Germinal center (tissue), 1 donor: ENCODE measurements around the gene TLDC2.
"Not testable (repeated sequence)": the region's sequence is repeated elsewhere in the genome, so short reads cannot be mapped to it uniquely, and the experiment has no call there.

Source experiments
- DNase-seq: peaks from one replicate; pipeline ENCODE4 v3.0.0; 2012; ENCODE audit warnings: mixed read lengths, low spot score

The TLDC2 gene

DNA sequence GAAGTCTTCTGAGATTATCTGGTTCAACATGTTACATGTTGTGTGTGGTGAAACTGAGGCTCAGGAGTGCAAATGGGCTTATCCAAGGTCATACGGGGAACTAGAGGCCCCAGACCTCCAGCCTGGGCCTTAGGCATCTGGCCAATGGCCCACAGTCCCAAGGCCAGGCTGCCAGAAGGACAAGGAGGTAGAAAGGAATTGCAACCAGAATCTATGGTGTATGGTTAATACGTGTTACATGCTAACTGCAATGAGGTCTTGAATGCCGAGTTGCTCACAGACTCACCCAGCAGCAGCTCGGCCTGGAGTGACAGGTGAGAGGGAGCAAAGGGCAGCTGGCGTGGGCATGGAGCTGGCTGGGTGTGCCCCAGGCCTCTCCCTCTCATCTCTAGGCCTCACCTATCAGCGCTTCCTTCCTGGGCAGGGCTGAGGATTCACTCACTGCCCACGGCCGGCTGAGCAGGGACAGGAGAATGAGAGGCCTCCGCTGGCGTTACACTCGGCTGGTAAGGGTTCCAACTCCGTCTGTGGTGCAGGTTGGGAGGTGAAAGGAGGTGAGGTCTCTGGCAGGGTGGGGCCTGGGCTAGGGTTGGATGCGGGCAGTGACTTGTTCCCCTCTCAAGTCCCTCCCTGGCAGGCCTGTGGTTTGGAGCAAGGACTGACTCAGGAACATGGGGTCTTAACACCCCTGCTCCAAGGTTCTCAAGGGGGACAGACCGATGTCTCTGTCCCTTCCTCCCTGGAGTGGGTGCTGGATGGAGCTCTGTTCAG is at the start of gene TLDC2:
TLDC2 (plus strand) TSS at position 437 of the 771 bp plus-strand sequence; CDS start at position 474, 37 bp downstream.
- no peak for DNase-seq

DNA sequence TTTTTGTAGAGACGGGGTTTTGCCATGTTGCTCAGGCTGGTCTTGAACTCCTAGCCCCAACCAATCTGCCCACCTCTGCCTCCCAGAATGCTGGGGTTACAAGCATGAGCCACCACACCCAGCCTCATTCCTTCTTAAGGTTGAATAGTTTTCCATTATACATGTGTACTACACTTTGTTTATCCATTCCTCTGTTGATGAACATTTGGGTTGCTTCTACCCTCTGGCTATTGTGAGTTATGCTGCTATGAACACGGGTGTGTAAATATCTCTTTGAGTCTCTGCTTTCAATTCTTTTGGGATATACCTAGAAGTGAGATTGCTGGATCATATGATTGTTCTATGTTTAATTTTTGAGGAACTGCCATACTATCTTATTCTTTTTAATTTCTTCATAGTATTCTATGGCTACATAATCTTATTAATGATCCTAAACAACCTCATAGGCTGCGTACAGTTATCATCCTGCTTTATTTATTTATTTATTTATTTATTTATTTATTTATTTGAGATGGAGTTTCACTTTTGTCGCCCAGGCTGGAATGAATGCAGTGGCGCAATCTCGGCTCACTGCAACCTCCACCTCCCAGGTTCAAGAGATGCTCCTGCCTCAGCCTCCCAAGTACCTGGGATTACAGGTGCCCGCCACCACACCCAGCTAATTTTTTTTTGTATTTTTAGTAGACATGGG is 49.2 kb upstream of the TLDC2 start:
- no peak for DNase-seq

DNA sequence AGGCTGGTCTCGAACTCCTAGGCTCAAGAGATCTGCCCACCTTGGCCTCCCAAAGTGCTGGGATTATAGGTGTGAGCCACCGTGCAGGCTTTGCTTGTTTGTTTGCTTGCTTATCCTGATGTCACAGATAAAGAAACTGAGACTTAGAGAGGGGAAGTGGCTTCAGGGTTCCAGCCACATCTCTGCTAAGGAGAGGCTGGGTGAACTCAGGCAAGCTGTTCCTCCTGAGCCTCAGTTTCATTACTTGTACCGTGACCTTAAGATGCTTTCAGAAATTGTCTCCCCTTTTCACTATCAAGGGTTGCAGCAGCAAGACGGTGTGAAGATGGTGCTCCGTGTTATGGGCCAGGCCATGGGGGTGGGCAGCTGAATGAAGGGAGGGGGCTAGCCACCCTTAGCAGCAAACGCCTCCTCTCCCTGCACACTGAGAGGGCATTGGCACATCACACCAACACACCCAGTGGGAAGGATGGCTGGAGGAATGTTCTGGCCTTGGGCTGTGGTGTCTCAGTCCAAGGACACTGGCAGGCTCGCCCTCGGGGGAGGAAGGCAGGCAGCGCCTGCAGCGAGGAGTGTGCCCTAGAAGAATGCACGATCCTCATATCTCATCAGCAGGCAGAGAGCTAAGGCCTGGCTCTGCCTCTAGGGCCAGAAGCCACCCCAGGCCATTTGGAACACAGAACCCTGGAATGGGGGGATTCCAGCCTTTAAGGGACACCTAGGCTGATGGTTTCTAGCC is 48.2 kb upstream of the TLDC2 start:
- no peak for DNase-seq

DNA sequence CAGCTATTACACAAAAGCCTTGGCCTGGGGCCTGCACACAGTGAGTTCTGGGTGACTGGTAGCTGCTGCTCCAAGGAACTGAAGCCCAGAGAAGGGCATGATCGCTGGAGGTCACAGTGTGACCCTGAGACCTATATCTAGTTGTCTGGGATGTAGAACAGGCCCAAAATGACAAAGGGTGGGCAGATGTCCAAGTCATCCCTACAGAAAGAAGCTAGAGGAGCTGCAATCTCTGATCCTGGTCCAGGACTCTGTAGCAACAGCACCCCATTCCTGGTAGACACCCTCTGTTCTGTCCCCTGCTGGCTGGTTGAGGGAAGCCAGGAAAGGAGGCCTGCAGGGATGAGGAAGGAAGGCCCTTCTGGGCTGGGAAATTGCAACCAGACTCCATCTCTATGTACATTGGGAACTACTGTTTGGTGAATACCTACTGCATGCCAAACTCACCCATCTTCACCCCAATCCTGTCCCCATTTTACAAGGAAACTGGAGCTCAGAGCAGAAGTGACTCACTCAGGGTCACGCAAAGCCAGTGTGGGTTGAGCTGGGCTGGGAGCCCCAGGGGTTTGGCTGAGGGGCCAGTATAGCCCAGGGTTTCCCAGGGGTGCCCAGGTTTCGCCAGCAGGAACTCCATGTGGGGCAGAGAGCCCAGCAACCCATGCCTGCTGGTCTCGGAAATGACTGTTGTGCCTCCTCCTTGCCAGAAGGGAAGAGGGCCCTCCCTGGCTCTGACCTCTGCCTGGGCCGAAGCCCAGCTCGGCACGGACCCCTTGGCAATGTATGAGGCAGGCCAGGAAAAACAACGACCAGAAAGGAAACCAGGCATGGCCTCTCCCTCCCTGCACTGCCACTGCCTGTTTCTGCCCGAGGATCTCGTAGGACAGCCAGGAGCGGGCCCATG is 44.9 kb upstream of the TLDC2 start:
- DNase-seq = no peak

DNA sequence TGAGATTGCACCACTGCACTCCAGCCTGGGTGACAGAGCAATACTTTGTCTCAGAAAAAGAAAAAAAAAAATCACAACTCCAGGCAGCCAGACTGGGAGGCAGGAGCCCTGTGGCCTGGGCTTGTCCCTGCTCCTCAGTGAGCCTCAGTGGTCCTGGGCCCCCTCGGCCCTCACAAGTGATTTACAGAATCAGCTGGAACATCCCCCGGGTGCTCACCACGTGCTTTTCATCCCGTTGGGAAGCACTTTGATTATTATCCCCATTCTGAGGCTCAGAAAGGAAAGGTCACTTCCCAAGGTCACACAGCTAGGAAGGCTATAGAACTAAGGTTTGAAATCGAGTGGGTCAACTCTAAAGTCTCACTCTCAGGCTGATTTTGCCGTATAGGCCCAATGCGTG is 43.1 kb upstream of the TLDC2 start:
- no peak for DNase-seq

DNA sequence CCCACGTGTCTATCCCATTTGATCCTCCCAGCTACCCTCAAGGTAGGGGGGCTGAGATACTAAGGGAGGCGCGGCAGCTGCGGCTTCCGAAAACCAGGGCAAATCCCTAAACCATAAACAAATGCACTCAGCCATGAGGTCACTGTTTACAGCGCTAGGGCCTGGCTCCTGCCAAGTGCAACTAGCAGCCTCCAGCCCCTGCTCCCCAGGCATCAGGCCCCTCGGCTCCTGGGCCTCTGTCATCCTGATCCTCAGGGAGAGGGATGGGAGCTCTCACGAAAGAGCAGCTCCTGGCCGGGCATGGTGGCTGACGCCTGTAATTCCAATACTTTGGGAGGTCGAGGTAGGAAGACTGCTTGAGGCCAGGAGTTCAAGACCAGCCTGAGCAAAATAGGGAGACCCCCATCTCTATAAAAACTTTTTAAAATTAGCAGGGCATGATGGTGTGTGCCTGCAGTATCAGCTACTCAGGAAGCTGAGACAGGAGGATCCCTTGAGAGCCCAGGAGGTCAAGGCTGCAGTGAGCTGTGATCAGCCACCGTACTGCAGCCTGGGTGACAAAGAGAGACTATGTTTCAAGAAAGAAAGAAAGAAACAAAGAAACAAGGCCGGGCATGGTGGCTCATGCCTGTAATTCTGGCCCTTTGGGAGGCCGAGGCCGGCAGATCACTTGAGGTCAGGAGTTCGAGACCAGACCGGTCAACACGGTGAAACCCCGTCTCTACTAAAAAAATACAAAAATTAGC is 42.5 kb upstream of the TLDC2 start:
- DNase-seq = no peak

DNA sequence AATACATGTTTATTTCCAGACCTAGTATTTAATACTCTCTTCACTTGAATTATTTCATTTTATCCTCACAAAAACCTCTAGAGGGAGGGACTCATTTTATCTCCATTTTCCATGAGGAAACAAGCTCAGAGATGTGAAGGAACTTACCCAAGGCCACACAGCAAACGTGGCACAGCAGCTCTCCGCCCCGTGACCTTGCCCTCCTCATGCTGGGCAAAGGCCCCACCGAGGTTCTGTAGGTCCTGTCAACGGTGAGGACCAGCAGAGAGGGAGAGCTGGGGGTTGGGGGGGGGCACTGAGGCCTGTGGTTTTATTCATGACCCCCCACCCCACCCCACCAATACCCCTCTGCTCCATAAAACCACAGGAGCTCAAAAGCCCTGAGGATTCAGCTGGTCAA is 40.9 kb upstream of the TLDC2 start:
- DNase-seq = no peak

DNA sequence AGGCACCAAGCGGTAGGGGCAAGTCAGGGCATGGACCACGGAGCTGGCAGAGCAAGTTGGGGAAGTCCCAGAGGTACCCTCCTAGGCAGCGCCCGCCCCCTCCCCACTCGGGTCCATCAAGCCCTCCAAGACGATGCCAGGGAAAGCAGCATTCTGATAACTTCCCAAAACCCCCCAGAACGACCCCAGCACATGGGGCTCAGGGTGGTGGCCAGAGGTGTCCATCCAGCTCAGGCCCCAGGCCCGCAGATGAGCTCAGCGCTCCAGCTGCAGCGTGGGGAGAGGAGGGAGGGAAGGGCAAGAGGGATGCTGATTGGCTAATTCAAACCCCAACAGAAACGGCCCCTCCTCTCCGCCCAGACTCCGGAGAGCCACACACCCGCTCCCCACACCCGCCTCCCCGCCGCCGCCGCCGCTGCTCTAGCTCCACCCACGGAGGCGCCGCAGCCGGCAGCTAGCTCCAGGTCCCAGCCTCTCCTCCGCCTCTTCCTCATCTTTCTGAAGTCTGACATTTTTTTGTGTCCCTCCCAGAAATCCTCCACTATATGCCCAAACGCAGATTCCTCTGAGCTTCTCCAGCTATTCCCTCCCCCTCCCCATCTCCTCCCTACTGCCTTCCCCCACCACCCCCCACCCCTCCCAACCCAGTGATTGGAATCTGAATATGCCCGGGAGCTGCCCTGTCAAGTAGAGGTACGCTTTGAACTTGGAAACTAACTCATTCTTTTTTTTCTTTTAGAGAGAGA is 40.3 kb upstream of the TLDC2 start:
- DNase-seq = peak; percentile 96

DNA sequence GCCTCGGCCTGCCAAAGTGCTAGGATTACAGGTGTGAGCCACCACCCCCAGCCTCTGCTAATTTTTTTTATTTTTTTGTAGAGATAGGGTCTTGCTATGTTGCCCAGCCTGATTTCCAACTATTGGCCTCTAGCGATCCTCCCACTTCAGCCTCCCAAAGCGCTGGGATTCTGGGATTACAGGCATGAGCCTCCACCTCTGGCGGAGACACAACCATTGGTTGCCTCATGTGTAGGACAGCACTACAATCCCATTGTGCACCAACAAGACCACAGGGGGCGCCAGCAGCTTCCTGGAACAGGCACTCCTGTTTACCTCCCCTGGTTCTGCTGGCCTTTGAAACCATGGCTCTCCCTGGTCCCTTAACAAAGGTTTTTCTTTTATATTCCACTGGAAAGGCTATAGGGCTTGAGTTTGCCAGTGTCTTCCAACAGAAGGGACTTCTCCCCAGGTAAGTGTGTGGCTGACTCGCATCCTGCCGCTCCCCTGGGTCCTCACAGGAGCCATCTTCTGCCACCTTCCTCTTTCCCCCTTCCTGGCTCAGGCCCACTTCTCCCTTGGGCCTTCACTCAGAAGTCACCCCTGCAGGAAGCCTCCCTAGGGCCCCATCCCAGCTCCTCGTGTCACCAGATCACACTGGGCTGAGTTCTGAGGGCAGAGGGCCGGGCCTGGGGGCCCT is 39.2 kb upstream of the TLDC2 start:
- DNase-seq = peak; percentile 67

DNA sequence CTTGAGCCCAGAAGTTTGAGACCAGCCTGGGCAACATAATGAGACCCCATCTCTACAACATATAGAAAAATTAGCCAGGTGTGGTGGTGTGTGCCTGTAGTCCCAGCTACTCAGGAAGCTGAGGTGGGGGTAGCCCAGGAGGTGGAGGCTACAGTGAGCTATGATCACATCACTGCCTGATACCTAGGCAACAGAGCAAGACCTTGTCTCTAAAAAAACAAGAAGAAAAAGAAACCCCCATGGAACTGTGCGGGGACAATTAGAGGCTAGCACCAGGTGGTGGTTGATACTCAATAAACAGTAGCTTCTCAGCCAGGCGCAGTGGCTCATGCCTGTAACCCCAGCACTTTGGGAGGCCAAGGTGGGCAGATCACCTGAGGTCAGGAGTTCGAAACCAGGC is 37.6 kb upstream of the TLDC2 start:
- not testable (repeated sequence) for DNase-seq

DNA sequence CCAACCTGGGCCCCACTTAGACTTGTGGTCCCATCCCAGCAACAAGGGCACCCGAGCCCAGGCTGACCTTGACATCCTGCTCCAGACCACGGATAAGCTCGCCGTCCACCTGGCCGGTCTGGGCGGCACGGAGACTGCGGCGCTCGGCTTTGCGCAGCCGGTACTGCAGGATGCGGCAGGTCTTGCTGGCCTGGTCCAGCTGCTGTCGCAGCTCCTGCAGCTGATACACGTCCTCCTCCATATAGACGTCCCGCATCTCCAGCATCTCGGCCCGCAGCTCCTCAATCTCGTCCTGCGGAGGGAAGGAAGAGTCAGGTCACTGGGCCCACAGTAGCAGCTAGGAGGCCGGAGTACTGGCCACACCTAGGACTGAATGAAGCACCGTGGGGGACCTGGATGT is 36.8 kb upstream of the TLDC2 start:
- no peak for DNase-seq

DNA sequence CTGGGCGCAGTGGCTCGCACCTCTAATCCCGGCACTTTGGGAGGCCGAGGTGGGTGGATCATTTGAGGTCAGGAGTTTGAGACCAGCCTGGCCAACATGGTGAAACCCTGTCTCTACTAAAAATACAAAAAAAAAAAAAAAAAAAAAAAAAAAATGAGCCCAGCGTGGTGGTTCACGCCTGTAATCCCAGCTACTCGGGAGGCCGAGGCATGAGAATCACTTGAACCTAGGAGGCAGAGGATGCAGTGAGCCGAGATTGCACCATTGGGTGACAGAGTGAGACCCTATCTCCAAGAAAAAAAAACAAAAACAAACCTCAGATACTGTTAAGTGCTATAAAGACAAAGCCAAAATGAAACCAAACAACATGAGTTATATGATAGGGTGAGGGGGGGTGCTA is 34.9 kb upstream of the TLDC2 start:
- DNase-seq = not testable (repeated sequence)

DNA sequence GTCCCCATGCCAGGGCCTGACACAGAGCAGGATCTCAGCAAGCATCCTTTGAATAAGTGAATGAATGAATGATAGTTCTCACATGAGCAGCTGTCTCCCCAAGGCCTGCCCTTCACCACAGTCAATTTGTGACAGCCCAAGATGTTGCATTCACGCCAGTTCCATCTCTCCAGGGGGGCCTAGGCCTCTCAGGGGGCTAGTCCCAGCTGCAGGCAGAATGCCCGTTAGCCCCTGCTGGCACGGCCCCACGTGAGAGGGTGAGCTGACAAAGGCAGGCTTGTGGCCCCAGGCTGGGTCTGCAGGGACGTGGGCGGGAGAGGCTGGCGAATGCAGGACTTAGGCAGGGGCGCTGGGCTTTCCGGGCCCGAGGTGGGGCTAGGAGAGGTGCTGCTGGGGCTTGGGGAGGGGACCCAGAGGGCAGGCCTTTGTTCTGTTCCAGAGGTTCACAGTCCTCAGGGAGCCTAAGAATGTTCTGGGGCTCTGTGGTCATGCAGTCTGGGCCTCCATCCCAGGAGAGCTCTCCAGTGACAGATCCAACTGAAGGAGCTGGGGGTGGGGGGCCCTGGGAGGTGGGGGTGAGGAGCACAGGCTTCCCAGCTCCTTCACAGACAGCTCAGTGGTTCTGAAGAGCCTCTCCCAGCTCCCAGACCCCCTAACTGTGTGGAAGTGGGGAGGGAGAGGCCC is 30.5 kb upstream of the TLDC2 start:
- peak; percentile 42 for DNase-seq

DNA sequence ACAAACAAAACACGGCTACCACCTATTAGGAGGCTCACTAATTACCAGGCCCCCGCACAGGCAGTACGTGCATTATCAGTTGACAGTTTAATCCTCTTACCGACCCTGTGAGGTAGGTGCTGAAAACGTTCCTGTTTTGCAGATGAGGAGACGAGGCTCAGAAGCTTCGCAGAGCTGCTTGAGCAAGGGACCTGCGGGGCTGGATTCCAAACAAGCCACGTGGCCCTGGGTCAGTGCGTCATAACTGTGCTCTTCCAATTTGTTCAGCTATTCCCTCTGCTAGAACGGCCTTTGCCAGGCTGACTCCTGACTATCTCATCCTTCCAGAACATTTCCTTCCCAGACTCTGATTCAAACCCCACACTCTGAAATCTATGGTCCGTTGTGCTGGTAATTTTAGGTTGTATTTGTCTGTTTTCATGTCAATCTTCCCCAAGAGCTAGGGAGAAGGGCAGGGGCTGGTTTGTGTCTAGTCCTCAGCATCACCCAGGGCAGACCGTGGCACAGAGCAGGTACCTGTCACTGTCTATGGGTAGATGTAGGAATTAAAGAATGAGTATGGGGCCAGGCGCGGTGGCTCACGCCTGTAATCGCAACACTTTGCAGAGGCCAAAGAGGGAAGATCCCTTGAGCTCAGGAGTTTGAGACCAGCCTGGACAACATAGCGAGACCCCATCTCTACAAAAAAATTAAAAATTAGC is 28.8 kb upstream of the TLDC2 start:
- no peak for DNase-seq

DNA sequence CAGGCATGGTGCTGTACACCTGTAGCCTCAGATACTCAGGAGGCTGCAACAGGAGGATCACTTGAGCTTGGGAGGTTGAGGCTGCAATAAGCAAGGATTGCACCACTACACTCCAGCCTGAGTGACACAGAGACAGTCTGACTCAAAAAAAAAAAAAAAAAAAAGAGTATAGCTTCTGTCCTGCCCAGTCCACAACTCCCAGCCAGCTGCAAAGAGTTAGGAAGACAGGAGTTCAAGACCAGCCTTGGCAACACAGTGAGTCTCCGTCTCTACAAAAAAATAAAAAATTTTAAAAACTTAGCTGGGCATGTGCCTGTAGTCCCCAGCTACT is 28.3 kb upstream of the TLDC2 start:
- no peak for DNase-seq

DNA sequence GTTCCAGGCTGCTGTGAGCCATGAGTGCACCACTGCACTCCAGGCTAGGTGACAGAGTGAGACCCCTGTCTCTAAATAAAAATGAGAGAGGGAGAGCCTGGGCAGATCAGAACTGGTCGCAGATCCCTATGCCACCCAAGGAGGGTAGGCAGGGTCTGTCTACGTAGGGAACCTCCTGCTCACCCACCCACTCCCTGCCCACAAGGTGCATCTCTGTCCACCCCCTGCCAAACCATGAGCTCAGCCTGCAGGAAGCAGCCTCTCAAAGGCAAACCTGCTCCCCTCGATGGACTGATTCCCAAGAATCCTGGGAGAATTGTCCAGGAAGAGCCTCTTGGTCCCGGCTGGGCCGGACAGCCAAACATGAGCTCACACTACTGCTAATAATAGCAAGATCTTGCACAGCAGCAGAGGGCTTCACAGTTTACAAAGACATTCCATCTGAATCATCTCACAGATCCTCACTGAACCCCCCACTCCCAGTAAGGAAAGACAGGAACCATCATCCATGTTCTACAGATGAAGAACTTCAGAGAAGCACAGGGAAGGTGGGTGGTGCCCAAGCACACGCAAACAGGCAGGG is 27.8 kb upstream of the TLDC2 start:
- DNase-seq = no peak

DNA sequence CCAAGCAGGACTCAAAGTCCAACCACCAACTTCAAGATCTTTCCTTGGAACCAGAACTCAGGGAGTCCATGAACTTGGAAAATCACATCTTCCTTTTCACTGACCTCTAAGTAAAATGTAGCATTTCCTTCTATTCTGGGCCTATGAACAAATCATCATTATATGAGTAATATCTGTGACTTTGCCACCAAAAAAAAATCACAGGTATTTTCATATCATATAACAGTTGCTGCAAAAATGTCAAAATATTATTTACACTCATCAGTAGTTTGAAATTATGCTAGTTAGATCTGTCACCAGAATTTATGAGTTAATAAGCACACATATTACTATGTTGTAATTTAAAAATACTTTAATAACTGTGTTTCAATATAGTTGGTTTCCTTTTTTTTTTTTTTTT is 27.3 kb upstream of the TLDC2 start:
- DNase-seq = no peak

DNA sequence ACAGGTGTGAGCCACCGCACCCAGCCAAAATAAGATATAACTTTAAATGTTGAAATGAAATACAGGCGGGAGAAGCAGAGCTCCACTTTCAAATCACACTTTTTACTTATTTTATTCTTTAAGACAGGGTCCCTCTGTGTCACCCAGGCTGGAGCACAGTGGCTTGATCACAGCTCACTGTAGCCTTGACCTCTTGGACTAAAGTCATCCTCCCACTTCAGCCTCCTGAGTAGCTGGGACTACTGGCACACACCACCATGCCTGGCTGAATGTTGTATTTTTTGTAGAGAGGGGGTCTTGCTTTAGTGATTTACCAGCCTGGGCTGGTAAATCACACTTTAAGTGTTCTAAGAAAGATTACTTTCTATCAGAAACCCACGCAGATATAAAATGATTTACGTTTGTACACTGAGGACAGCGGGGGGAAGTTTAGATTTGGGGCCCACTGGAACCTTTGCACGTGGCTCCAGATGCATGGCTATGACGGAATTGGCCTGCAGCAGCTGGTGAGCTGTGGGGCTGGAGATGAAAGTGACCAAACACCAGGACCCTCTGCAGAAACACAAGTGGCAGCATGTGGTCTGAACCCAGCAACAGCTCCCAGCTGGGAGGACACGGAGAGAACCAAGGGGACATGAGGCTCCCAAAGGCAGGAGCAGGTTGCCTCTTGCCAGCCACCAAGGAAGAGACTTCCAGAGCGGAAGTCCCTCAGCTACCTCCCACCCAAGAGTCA is 26.4 kb upstream of the TLDC2 start:
- no peak for DNase-seq
